Esophagus (tissue), 2 donors: ENCODE data around the gene KDM3A. TPM values are rescaled to one million over a fixed set of nuclear protein-coding genes. Genes with fewer than 3 reads are reported as not detected.
A peak's percentile ranks its signal among the peaks of the same experiment; 100 is the strongest.

ENCODE experiments used
- H3K27ac ChIP-seq, 2 donors: one replicate each; pipeline ENCODE4 v1.5.1; 2013; ENCODE audit warnings: low read depth in 2 of 2, mild to moderate bottlenecking in 2 of 2, inconsistent platforms in 1 of 2, low read length in 1 of 2, moderate library complexity in 1 of 2
- H3K27me3 ChIP-seq, 2 donors: one replicate each; pipeline ENCODE4 v1.6.1; 2013; ENCODE audit warnings: low read length in 2 of 2, control low read depth in 1 of 2, mild to moderate bottlenecking in 1 of 2; ENCODE audit not compliant: insufficient read depth in 2 of 2, control insufficient read depth in 1 of 2
- H3K36me3 ChIP-seq, 2 donors: one replicate each; pipeline ENCODE4 v1.6.1; 2013; ENCODE audit warnings: low read length in 1 of 2; ENCODE audit not compliant: control insufficient read depth in 2 of 2, insufficient read depth in 2 of 2
- H3K4me1 ChIP-seq, 2 donors: one replicate each; pipeline ENCODE4 v1.6.1; 2013; ENCODE audit warnings: low read length in 1 of 2; ENCODE audit not compliant: control insufficient read depth in 2 of 2, insufficient read depth in 2 of 2
- H3K4me3 ChIP-seq, 2 donors: one replicate each; pipeline ENCODE4 v1.5.1; 2013; ENCODE audit warnings: low read length in 2 of 2, mild to moderate bottlenecking in 2 of 2, low read depth in 1 of 2, moderate library complexity in 1 of 2
- H3K9me3 ChIP-seq, 2 donors: one replicate each; pipeline ENCODE4 v1.6.1; 2013; ENCODE audit warnings: mild to moderate bottlenecking in 2 of 2, low read depth in 1 of 2, low read length in 1 of 2, moderate library complexity in 1 of 2; ENCODE audit not compliant: control insufficient read depth in 2 of 2, insufficient read depth in 1 of 2
- WGBS, 2 donors: extraction: QIAGEN DNeasy Blood & Tissue Kit; methylation state at CpG; one replicate each; pipeline ENCODE4 v1.1.7; 2013; 5-methylcytosine and 5-hydroxymethylcytosine counted together
- polyA plus RNA-seq, 2 donors: library from polyadenylated mRNA; stranded (reverse); fragments of 200-250 nt; gene quantifications; one replicate each; pipeline ENCODE4 v1.2.3, GENCODE V29; 2013
- donor health status: healthy with polysubstance abuse.
- donor health status: Bipolar disorder and iron deficiency.

Gene KDM3A
- polyA plus RNA-seq, 2 donors = 20.4 to 32.3 TPM

- H3K36me3 ChIP-seq = no peaks in the 10 kb centered on the region
- 63 to 68% methylated on average over 7 of the region's 7 CpGs for WGBS, 2 donors
- H3K27ac ChIP-seq = peak overlapping the region in 1 of 2 donors; percentile 16
- H3K9me3 ChIP-seq = no peaks in the 10 kb centered on the region
- H3K4me1 ChIP-seq = peaks cover 3 to 5% of the 10 kb centered on the region in 2 donors
- H3K4me3 ChIP-seq = peak overlapping the region; percentile 9 to 27
- no peaks in the 10 kb centered on the region for H3K27me3 ChIP-seq
Observed at GRCh38 chr2:86443631-86444350, 2.6 kb downstream of the KDM3A start.

- 79 to 81% methylated on average over 4 of the region's 4 CpGs for WGBS, 2 donors
- Histone ChIP-seq H3K4me1 (peaks cover 3 to 5% of the 10 kb centered on the region in 2 donors), H3K9me3 (no peaks in the 10 kb centered on the region), H3K36me3 (no peaks in the 10 kb centered on the region), H3K27ac (no peak overlapping the region), H3K4me3 (no peak overlapping the region), H3K27me3 (no peaks in the 10 kb centered on the region)
Observed at GRCh38 chr2:86445436-86445835, 4.3 kb downstream of the KDM3A start.

GRCh38 chr2:86446060-86446459 lies 4.9 kb downstream of the KDM3A start:
- Histone ChIP-seq H3K9me3 (no peaks in the 10 kb centered on the region), H3K4me3 (no peak overlapping the region), H3K27ac (no peak overlapping the region), H3K4me1 (peaks cover 3 to 5% of the 10 kb centered on the region in 2 donors), H3K36me3 (no peaks in the 10 kb centered on the region), H3K27me3 (no peaks in the 10 kb centered on the region)
- WGBS, 2 donors = 91 to 92% methylated on average over 2 of the region's 2 CpGs

GRCh38 chr2:86453836-86454235 lies 12.7 kb downstream of the KDM3A start:
- H3K27ac ChIP-seq = no peak overlapping the region
- no peaks in the 10 kb centered on the region for H3K27me3 ChIP-seq
- no peaks in the 10 kb centered on the region for H3K9me3 ChIP-seq
- H3K36me3 ChIP-seq = peaks cover 3 to 8% of the 10 kb centered on the region in 2 donors
- H3K4me1 ChIP-seq = no peaks in the 10 kb centered on the region
- 19 to 21% methylated on average over 2 of the region's 2 CpGs for WGBS, 2 donors
- H3K4me3 ChIP-seq = no peak overlapping the region

GRCh38 chr2:86454238-86454637 lies 13.1 kb downstream of the KDM3A start:
- H3K27ac ChIP-seq = no peak overlapping the region
- H3K36me3 ChIP-seq = peaks cover 6 to 8% of the 10 kb centered on the region in 2 donors
- H3K4me3 ChIP-seq = no peak overlapping the region
- H3K9me3 ChIP-seq = no peaks in the 10 kb centered on the region
- no peaks in the 10 kb centered on the region for H3K27me3 ChIP-seq
- H3K4me1 ChIP-seq = no peaks in the 10 kb centered on the region

- Histone ChIP-seq H3K36me3 (peaks cover 11 to 12% of the 10 kb centered on the region in 2 donors), H3K9me3 (no peaks in the 10 kb centered on the region), H3K27ac (no peak overlapping the region), H3K4me3 (no peak overlapping the region), H3K27me3 (no peaks in the 10 kb centered on the region), H3K4me1 (no peaks in the 10 kb centered on the region)
- WGBS, 2 donors = 84 to 93% methylated on average over 5 of the region's 5 CpGs
Observed at GRCh38 chr2:86455181-86455580, 14.0 kb downstream of the KDM3A start.

GRCh38 chr2:86461042-86461743 lies 20.0 kb downstream of the KDM3A start:
- H3K36me3 ChIP-seq = peaks cover 15 to 29% of the 10 kb centered on the region in 2 donors
- H3K4me1 ChIP-seq = no peaks in the 10 kb centered on the region
- WGBS, 2 donors = 98% methylated on average over 3 of the region's 3 CpGs

GRCh38 chr2:86464652-86465051 lies 23.5 kb downstream of the KDM3A start:
- H3K27ac ChIP-seq = no peak overlapping the region
- H3K27me3 ChIP-seq = no peaks in the 10 kb centered on the region
- H3K4me3 ChIP-seq = no peak overlapping the region
- peaks cover 9 to 21% of the 10 kb centered on the region in 2 donors for H3K36me3 ChIP-seq
- WGBS, 2 donors = 55 to 68% methylated on average over 3 of the region's 3 CpGs
- no peaks in the 10 kb centered on the region for H3K9me3 ChIP-seq
- no peaks in the 10 kb centered on the region for H3K4me1 ChIP-seq

More at GRCh38 chr2:86461042-86461743, 20.0 kb downstream of the KDM3A start:
- H3K9me3 ChIP-seq = no peaks in the 10 kb centered on the region
- no peaks in the 10 kb centered on the region for H3K27me3 ChIP-seq
- H3K27ac ChIP-seq = no peak overlapping the region
- H3K4me3 ChIP-seq = no peak overlapping the region

- no peak overlapping the region for H3K27ac ChIP-seq
- H3K36me3 ChIP-seq = peaks cover 4 to 18% of the 10 kb centered on the region in 2 donors
- no peaks in the 10 kb centered on the region for H3K27me3 ChIP-seq
- no peaks in the 10 kb centered on the region for H3K4me1 ChIP-seq
- WGBS, 2 donors = 84 to 90% methylated on average over 1 of the region's 1 CpG
- no peaks in the 10 kb centered on the region for H3K9me3 ChIP-seq
- no peak overlapping the region for H3K4me3 ChIP-seq
Observed at GRCh38 chr2:86466306-86466705, 25.1 kb downstream of the KDM3A start.
